ENCODE measurements around the gene CEP112. TPM values are rescaled to one million over a fixed set of nuclear protein-coding genes. Genes with fewer than 3 reads are reported as not detected.

CEP112 gene
- total RNA-seq, 1 donor from 2014 or later: 20.1 TPM

DNA sequence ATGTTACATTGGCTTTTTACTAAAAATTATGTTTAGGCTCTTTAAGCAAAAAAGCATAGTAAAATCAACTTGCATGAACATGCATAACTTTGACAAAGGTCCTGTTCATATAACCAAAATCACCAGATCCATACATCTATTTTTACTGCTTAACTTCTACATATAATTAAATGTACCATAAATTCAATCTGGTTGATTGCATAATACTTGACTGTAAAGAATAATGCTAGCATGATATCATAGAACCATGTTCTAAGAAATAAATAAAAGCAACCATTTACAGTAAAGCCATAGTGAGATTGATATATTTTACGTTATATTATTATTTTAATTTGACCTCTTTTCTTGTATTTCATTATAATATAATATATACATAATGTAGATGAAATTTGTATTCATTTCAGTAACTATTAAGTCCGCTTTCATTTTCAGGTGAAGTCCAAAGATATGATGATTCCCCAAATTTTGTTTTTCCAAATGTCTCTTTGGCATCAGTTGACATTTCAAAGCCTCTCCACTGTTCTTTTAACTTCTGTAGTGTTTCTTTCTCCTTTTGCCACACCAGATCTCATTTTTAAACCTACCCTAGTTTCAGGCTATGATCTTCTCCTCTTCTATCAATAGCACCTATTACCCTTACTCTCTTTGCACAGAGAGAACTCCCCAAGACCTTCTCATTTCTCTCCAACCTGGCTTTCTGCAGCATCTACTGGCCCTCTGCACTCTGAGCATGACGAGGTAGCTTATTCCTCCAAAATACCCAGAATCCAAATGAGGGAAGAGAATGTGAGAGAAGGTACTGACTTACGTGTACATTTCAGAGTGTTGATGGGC, 35.5 kb upstream of the CEP112 start:
- DNase-seq (ENCODE audit: extremely low spot score in 2 of 2): no peak
- H3K27ac ChIP-seq: no peak overlapping the region
- H3K9me3 ChIP-seq: no peaks in the 10 kb centered on the region
- H3K4me3 ChIP-seq: no peak overlapping the region
- no peaks in the 10 kb centered on the region for H3K27me3 ChIP-seq
- H3K36me3 ChIP-seq: no peaks in the 10 kb centered on the region
- intact Hi-C loops (cut with DNase I): no loop called here
- TF ChIP-seq POLR2AphosphoS5 (IDR thresholded peaks at IDR 0.05; ENCODE audit: insufficient read depth in 1 of 2, low read depth in 1 of 2) (no peak), POLR2A (IDR thresholded peaks at IDR 0.05) (no peak)
- TF ChIP-seq, protein P1, sequence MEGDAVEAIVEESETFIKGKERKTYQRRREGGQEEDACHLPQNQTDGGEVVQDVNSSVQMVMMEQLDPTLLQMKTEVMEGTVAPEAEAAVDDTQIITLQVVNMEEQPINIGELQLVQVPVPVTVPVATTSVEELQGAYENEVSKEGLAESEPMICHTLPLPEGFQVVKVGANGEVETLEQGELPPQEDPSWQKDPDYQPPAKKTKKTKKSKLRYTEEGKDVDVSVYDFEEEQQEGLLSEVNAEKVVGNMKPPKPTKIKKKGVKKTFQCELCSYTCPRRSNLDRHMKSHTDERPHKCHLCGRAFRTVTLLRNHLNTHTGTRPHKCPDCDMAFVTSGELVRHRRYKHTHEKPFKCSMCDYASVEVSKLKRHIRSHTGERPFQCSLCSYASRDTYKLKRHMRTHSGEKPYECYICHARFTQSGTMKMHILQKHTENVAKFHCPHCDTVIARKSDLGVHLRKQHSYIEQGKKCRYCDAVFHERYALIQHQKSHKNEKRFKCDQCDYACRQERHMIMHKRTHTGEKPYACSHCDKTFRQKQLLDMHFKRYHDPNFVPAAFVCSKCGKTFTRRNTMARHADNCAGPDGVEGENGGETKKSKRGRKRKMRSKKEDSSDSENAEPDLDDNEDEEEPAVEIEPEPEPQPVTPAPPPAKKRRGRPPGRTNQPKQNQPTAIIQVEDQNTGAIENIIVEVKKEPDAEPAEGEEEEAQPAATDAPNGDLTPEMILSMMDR (IDR thresholded peaks at IDR 0.05): no peak
- no peaks in the 10 kb centered on the region for H3K4me1 ChIP-seq

DNA sequence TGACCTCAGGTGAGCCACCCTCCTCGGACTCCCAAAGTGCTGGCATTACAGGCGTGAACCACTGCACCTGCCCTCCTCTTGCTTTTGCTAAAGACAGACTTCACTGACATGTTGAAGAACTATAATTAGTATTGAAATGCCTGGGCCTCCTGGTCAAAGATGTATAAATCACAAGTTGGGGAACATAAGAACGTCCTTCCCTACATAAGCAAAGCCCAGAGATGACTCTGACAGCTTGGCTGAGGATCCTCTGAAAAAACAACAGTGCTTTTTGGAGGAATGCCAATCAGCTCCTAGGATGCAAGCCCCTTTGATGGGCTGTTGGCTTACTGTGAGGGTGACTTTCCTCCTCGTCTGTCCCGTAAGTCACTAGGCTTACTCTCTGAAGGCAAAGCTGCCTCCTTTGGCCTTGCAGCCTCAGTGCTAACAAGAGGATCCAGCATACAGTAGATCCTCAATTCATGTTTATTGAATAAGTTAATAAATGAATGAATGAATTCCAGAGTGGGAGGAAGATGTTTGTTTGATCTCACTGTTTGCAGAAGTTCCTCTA, 30.9 kb upstream of the CEP112 start:
- intact Hi-C loops (cut with DNase I): no loop called here
- H3K4me3 ChIP-seq: no peak overlapping the region
- DNase-seq (ENCODE audit: extremely low spot score in 2 of 2): no peak
- TF ChIP-seq POLR2A (IDR thresholded peaks at IDR 0.05) (no peak), POLR2AphosphoS5 (IDR thresholded peaks at IDR 0.05; ENCODE audit: insufficient read depth in 1 of 2, low read depth in 1 of 2) (no peak)
- TF ChIP-seq, protein P1 (IDR thresholded peaks at IDR 0.05): no peak
- H3K9me3 ChIP-seq: no peaks in the 10 kb centered on the region
- no peaks in the 10 kb centered on the region for H3K4me1 ChIP-seq
- H3K27ac ChIP-seq: no peak overlapping the region
- no peaks in the 10 kb centered on the region for H3K27me3 ChIP-seq
- no peaks in the 10 kb centered on the region for H3K36me3 ChIP-seq

DNA sequence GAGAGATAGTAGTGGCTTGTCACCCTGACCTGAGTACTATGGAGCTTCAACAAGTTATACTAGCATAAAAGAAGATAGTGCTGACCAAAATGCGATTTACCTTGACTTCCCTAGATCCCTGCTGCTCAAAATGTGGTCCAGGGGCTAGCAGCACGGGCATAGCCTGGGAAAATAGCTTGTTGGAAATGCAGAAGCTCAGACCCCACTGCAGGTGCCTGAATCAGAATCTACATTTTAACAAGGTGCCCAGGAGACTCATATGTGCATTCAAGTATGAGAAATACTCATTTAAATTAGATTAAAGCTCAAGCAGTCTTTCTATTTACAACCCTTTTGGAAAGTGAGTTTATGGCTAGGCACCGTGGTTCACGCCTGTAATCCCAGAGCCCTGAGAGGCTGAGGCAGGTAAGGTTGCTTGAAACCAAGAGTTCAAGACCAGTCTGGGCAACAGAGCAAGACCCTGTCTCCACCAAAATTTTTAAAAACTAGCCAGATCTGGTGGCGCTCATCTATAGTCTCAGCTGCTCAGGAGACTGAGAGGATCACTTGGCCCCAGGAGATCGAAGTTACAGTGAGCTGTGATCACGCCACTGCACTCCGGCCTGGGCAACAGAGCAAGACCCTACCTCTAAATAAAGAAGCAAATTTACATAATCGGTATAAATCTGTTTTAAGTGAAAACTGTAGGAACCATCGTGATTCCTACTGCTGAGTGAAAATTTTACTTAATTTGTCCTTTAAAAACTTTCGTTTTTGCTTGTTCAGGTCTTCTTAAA, 30.0 kb upstream of the CEP112 start:
- no peaks in the 10 kb centered on the region for H3K36me3 ChIP-seq
- no peaks in the 10 kb centered on the region for H3K4me1 ChIP-seq
- H3K27me3 ChIP-seq: no peaks in the 10 kb centered on the region
- intact Hi-C loops (cut with DNase I): no loop called here
- H3K9me3 ChIP-seq: no peaks in the 10 kb centered on the region
- DNase-seq (ENCODE audit: extremely low spot score in 2 of 2): no peak
- no peak overlapping the region for H3K27ac ChIP-seq
- H3K4me3 ChIP-seq: no peak overlapping the region
- TF ChIP-seq POLR2A (IDR thresholded peaks at IDR 0.05) (no peak), POLR2AphosphoS5 (IDR thresholded peaks at IDR 0.05; ENCODE audit: insufficient read depth in 1 of 2, low read depth in 1 of 2) (no peak)
- TF ChIP-seq, protein P1 (IDR thresholded peaks at IDR 0.05): no peak

DNA sequence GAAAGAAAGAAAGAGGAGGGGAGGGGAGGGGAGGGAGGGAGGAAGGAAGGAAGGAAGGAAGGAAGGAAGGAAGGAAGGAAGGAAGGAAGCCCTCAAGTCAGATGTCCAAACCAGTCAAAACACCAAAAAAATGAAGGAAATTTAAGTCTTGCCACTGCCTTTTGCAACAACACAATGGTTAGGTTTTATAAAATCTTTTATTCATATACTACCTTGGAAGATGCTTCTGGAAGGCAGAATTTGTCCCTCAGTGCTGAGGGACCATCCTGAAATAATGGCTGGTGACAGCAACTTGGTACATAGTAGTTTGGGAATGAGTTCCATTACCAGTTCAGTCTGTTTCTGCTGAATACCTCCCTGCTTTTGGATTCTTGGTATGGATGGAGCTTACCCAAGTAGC, 29.4 kb upstream of the CEP112 start:
- intact Hi-C loops (cut with DNase I): no loop called here

More for the DNA sequence above, 29.4 kb upstream of the CEP112 start:
- Histone ChIP-seq H3K36me3 (no peaks in the 10 kb centered on the region), H3K9me3 (no peaks in the 10 kb centered on the region), H3K4me1 (no peaks in the 10 kb centered on the region), H3K27ac (no peak overlapping the region), H3K27me3 (no peaks in the 10 kb centered on the region), H3K4me3 (no peak overlapping the region)
- TF ChIP-seq POLR2AphosphoS5 (IDR thresholded peaks at IDR 0.05; ENCODE audit: insufficient read depth in 1 of 2, low read depth in 1 of 2): no peak
- no peak for TF ChIP-seq POLR2A (IDR thresholded peaks at IDR 0.05)
- TF ChIP-seq, protein P1 (IDR thresholded peaks at IDR 0.05): no peak
- DNase-seq (ENCODE audit: extremely low spot score in 2 of 2): no peak

All from vagina (tissue), 2 donors.